Right lung (tissue), 5 donors: ENCODE data around the gene PLEKHN1. TPM values are rescaled to one million over a fixed set of nuclear protein-coding genes. Genes with fewer than 3 reads are reported as not detected.
"Not testable (repeated sequence)": the region's sequence is repeated elsewhere in the genome, so short reads cannot be mapped to it uniquely, and the experiment has no call there.

Experiments
- DNase-seq, 2 donors: peaks; one replicate each; pipeline ENCODE4 v3.0.0-alpha.2; 2013
- polyA plus RNA-seq, 5 donors: library from polyadenylated mRNA; unstranded; fragments of 120-200 nt; gene quantifications; one replicate each; pipeline versions ENCODE4 v1.2.1 to v1.2.3, GENCODE V29; 2013; ENCODE audit warnings: inconsistent platforms in 1 of 5, low replicate concordance in 1 of 5; ENCODE audit not compliant: insufficient read length in 5 of 5, insufficient read depth in 1 of 5

PLEKHN1 gene
- polyA plus RNA-seq, 5 donors: 0.24 to 1.1 (median 0.45) TPM

- DNase-seq: no peak
Observed at GRCh38 chr1:973459-974292, 7.4 kb downstream of the PLEKHN1 start.

DNA sequence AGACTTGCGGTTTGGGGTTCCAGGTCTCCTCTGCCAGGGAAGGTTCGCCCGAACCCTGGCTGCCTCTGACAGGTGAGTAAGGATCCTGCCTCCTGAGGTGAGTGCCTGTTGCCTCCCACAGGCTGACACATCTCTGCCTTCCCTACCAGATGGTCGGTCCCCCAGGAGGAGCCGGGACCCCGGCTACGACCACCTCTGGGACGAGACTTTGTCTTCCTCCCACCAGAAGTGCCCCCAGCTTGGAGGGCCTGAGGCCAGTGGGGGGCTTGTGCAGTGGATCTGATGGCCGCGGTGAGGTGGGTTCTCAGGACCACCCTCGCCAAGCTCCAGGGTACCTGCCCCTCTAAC is 8.0 kb downstream of the PLEKHN1 start:
- no peak for DNase-seq

DNA sequence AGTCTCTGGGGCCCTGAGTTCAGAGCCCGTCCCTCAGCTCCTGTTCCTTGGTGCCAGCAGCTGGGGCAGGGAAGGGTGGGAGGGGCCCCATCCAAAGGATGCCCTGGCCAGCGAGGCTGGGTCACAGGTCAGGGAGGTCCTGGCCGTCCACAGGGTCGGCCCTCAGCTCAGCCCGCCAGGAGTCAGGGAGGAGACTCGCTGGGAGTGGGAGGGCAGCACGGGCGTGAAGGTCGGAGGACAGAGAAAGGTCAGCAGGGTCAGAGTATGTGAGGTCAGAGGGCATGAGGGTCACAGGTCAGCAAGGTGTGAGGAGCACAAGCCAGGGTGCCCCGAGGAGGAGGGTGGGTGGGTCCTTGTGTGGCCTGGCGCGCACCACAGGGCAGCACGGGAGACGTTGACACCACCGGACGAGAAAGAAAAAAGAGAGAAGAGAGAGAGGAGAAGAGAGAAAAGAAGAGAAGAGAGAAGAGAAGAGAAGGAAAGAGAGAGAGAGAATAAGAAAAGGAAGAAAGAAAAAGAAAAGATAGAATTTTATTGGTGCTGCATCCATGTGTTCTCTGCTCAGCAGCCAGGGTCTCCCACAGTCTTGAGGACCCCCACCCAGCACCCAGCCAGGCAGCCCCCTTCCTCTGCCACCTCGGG is 8.5 kb downstream of the PLEKHN1 start:
- no peak for DNase-seq

- no peak for DNase-seq
Observed at GRCh38 chr1:975365-975764, 9.1 kb downstream of the PLEKHN1 start.

DNA sequence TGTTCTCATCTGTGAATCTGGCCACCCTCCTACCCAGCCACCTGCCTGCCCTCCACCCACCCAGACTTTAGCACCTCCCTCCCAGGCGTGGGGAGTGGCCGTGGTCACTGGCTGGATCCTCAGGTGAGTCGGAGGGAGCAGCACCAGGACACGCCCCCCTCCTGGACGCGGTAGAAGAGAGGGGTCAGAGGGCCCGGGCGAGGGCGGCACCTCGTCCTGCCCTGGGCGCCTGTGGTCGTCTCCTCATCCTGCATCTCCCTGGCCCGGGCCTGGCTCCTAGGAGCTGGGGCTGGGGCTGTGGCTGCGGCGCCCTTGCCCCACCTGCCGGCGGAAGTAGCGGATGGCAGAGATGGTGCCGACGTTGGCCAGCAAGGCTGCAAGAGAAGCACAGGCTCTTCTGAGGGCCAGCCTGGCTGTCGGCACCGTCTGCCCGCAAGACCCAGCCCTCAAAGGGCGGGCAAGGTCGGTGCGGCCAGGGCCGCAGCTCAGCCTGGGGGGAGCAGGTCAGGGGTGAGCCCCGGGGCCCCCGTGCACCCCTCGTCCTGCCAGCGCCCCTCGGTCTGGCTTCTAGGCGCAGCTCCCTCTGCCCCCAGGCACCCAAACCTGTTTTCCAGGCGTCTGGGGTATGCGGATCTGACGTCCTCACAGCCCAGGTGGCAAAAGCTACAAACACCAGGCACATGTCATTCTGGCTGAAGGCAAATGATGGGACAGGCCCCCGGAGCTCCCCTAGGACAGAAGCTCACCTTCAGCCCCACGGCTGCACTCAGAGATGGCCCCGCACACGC is 9.8 kb downstream of the PLEKHN1 start:
- DNase-seq: peak; percentile 38 to 48

- not testable (repeated sequence) for DNase-seq
Observed at GRCh38 chr1:976791-977190, 10.5 kb downstream of the PLEKHN1 start.

GRCh38 chr1:978069-978834 is 12.0 kb downstream of the PLEKHN1 start:
- DNase-seq: no peak

GRCh38 chr1:978835-979743 is 12.8 kb downstream of the PLEKHN1 start:
- no peak for DNase-seq

- DNase-seq: no peak
Observed at GRCh38 chr1:979744-980072, 13.4 kb downstream of the PLEKHN1 start.

DNA sequence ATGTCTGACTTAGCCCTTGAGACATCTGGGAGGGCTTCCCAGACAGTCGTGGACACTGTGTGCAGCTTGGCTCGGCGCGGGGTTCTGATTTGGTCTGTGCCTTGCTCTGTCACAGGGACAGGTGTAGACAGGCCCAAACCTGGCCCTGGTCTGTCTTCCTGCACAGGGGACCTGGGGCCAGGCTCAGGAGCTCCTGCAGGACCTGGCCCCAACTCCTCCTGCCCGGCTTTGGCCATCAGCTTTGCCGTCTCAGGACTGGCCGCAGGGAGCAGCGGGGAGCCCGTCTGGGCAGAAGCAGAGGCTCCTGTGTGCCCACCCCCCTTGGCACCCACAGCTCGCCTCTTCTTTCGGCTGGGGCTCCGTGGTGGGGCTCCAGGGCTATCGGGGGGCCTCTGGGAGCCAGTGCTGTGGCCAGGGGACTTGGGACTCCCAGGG is 13.9 kb downstream of the PLEKHN1 start:
- no peak for DNase-seq

DNA sequence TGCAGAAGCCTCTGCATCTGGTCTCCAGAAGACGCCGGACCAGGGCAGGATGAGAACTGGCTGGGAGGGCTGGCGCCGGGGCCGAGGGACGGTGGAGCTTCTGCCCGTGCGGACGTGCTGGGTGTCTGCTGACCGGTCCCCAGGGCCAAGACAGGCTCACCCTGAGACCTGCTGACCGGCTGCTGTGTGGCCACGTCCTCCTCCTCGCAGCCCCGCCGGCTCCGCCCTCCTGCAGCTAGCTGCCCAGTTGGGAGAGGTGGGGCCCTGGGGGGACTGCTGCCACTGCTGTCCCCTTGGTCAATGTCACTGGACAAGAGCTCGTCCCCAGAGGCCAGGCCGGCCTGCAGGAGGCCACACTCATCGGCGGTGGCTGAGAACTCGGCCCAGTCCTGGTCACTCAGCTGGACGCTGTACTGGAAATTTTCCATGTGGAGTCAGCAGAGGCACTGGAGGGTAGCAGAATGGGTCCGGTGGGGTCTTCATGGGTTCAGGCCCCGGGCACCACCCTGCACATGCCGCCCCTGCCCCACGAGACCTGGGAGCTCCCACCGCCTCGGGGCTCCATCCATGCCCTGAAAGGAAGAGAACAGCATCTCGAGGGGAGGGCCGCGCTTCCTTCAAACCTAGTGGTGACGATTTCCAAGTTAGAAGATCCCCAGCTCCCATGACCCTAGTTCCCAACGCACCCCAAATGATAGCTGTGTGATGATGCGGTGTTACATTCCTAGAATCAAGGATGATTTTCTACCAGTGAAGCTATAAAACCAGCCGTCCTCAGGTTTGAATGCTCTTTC is 14.5 kb downstream of the PLEKHN1 start:
- DNase-seq: no peak

DNA sequence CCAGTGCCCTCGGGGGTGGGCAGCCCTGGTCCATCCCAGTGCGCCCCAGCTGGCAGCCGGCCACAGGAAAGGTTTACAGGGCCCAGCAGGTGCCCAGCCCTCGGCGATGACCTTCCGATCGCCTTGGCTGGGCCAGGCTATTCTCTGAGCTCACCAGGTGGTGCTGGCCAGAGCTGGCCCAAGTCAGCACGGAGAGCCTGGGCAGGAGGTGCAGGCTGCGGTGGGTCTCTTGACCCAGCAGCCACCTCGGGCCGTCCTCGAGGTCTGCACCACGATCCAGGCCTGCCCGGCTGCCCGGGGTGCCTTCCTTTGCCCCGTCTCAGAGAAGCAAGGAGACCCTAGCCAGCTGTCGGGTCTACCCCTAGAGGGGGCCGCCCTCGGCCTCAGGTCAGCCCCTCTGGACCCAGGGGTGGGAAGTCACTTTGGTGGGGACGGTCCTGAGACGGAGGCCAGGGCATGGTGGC is 15.2 kb downstream of the PLEKHN1 start:
- DNase-seq: no peak

- DNase-seq: no peak
Observed at GRCh38 chr1:981955-982558, 15.8 kb downstream of the PLEKHN1 start, which contains the start of gene PERM1. TSS of gene PERM1 (minus strand) at chr1:982093. CDS start at chr1:981029, 1,064 bp downstream.

- no peak for DNase-seq
Observed at GRCh38 chr1:982765-983436, 16.6 kb downstream of the PLEKHN1 start.

DNA sequence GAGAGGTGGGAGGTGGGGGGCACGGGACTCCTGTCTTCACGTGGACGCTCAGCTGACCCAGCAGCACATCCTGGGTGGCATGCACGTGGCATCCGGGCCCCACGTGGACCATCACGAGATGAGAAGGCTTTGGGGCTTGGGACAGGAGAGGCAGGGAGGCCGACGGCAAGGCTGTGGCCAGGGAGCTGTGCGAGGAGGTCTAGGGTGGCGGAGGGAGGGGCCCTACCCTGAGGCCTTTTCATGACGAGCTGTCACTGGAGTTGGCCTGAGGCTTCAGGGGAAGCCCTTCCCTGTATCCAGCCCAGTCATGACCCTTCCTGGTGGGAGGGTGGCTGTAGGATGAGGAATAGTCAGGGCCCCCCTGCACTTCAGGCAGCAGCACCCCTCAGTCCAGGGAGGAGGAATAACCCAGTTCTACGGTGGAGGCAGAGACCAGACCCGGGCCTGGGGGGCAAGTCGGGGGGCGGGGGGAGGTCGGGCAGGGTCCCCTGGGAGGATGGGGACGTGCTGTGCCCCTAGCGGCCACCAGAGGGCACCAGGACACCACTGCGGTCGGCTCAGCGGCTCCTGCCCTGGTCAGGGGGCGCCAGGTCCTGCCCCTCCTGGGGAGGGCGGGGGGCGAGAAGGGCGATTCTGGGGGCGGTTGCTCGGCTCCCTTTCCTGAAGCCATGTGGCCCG is 17.7 kb downstream of the PLEKHN1 start:
- DNase-seq: peak in 1 of 2 donors; percentile 23

- DNase-seq: no peak
Observed at GRCh38 chr1:984476-984814, 18.2 kb downstream of the PLEKHN1 start.

GRCh38 chr1:985126-985525 is 18.8 kb downstream of the PLEKHN1 start:
- no peak for DNase-seq

- not testable (repeated sequence) for DNase-seq
Observed at GRCh38 chr1:988061-988460, 21.8 kb downstream of the PLEKHN1 start.
